Activated naive CD4-positive, alpha-beta T cell treated with anti-CD3 and anti-CD28 coated beads, Interleukin-2, amount 10 ng/mL, durations not matched to agents 7 days and 5 days (primary cell): Measurements from ENCODE around the gene COPS3.

Experiments
- CTCF ChIA-PET: fragments of 350-600 bp; sonication (Branson Sonifier 250); formaldehyde crosslinking; loops from one replicate; lab custom pipeline; 2021; ENCODE audit warnings: antibody characterized with exemption; lab: Charles Lee
- DNase-seq: peaks from one replicate; pipeline ENCODE4 v3.0.0-alpha.2; 2020
- H3K27ac Mint-ChIP-seq: one replicate; pipeline ENCODE4 v1.8.0; 2021; ENCODE audit warnings: mild to moderate bottlenecking, moderate library complexity, mixed read lengths
- H3K27me3 Mint-ChIP-seq: one replicate; pipeline ENCODE4 v1.8.0; 2021; ENCODE audit warnings: mild to moderate bottlenecking, mixed read lengths
- H3K36me3 Mint-ChIP-seq: one replicate; pipeline ENCODE4 v1.8.0; 2021; ENCODE audit warnings: mixed read lengths
- H3K4me1 Mint-ChIP-seq: one replicate; pipeline ENCODE4 v1.8.0; 2021; ENCODE audit warnings: mixed read lengths
- H3K4me3 Mint-ChIP-seq: one replicate; pipeline ENCODE4 v1.8.0; 2021; ENCODE audit warnings: mild to moderate bottlenecking, moderate library complexity, mixed read lengths
- H3K9me3 Mint-ChIP-seq: one replicate; pipeline ENCODE4 v1.8.0; 2021; ENCODE audit warnings: mixed read lengths

COPS3 gene

DNA sequence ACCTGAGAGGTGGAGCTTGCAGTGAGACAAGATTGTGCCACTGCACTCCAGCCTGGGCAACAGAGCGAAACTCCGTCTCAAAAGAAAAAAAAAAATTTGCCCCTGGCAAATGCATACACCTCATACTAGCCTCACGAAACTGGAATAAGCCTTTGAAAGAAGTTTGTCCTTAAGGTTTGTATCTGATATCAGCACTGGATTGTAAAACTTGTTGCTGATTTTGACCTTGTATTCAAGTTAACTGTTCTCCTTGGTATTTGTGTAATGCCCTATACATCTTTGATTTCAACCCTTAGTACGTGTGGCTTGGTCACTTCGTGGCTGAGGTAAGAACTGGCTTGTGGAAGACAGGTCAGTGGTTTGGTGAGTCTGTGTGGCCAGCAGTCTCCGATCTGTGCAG, 37.9 kb downstream of the COPS3 start:
- no peak overlapping the region for H3K27ac Mint-ChIP-seq

DNA sequence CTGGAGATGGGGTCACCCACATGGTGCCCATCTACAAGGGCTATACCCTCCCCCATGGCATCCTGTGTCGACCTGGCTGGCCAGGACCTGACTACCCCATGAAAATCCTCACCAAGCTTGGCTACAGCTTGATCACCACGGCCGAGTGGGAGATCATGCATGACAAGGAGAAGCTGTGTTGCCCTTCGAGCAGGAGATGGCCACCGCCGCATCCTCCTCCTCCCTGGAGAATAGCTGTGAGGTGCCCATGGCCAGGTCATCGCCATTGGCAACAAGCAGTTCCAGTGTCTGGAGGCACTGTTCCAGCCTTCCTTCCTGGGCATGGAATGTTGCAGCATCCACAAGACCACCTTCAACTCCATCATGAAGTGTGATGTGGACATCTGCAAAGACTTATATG, 38.8 kb downstream of the COPS3 start:
- Mint-ChIP-seq H3K4me3 (no peak overlapping the region), H3K4me1 (peaks cover 19% of the 10 kb centered on the region), H3K36me3 (peaks cover 15% of the 10 kb centered on the region), H3K27ac (no peak overlapping the region), H3K9me3 (no peaks in the 10 kb centered on the region), H3K27me3 (peaks cover 10% of the 10 kb centered on the region)
- CTCF ChIA-PET: no interaction called here
- no peak for DNase-seq

More for the DNA sequence above, 37.9 kb downstream of the COPS3 start:
- DNase-seq: no peak
- no peaks in the 10 kb centered on the region for H3K9me3 Mint-ChIP-seq
- H3K4me3 Mint-ChIP-seq: no peak overlapping the region
- peaks cover 23% of the 10 kb centered on the region for H3K36me3 Mint-ChIP-seq
- CTCF ChIA-PET: no interaction called here
- peaks cover 13% of the 10 kb centered on the region for H3K4me1 Mint-ChIP-seq
- H3K27me3 Mint-ChIP-seq: peaks cover 3% of the 10 kb centered on the region

DNA sequence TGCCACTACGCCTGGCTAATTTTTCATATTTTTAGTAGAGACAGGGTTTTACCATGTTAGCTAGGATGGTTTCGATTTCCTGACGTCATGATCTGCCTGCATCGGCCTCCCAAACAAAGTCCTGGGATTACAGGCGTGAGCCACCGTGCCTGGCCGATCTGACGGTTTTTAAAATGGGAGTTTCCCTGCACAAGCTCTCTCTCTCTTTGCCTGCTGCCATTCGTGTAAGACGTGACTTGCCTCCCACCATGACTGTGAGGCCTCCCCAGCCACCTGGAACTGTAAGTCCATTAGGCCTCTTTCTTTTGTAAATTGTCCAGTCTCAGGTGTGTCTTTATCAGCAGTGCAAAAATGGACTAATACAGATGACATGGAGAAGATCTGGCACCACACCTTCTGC, 39.4 kb downstream of the COPS3 start:
- Mint-ChIP-seq H3K27me3 (peaks cover 13% of the 10 kb centered on the region), H3K9me3 (no peaks in the 10 kb centered on the region), H3K4me3 (no peak overlapping the region), H3K27ac (no peak overlapping the region), H3K36me3 (peaks cover 9% of the 10 kb centered on the region), H3K4me1 (peaks cover 19% of the 10 kb centered on the region)
- CTCF ChIA-PET: no interaction called here
- no peak for DNase-seq

DNA sequence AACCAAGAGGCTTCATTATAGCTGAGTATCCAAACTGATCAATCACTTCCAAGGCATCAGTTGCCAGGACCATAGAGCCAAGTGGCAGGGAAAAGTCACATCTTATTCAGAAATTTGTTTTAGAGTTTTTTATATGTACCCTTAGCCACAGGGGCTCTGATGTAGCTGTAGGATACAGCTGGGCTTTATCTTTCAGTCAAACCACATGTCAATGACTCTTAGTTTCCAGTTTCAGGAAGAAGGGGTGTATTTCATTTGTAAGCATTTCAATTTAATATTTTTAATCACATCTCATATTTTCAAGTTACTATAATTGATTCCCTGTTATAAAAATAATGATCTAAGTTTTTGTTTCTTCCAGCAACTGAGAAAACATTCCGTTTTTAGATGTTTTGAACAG, 41.2 kb downstream of the COPS3 start:
- Mint-ChIP-seq H3K4me3 (no peak overlapping the region), H3K36me3 (peaks cover 10% of the 10 kb centered on the region), H3K4me1 (peaks cover 35% of the 10 kb centered on the region), H3K27ac (no peak overlapping the region), H3K27me3 (peaks cover 13% of the 10 kb centered on the region), H3K9me3 (no peaks in the 10 kb centered on the region)
- CTCF ChIA-PET: no interaction called here
- DNase-seq: no peak

DNA sequence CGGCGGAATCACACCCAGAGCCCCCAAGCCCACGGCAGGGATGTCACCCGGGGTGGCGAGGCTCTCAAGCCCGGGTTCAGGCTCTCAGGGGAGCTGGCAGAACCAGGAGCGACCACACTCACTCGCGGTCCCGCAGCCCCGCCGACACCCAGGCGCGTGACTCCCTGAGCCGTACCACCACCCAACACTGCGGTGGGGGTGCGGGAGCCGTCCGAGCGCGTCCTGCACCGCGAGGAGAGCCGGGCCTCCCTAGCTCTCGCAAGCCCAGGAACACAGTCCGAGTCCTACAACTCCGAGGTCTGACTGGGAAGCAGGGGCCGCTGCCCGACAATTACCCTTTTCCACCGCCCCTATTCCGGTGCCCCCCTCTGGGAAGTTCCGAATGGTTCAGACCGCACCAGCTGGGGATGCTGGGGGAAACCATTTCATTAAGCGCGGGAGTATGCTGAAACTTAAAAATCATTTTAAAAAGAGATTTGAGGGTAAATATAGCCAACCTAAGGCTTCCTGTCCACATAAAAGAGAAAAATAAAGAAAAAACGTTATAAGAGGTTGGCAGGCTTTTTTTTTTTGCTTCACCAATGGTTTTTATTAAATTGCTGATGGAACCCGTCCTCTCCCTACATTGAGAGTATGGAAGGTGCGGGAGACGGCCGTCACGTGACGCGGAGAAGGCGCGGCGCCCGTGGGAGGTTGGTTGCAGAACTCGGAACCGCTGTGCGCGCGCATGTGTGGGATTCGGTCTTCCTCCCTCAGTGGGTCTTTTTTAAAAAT, 43.8 kb downstream of the COPS3 start, which contains the start of gene FLCN:
Gene FLCN (minus strand): TSS at position 143 of the 774 bp plus-strand sequence. CDS start 9,031 bp downstream, outside the sequence.
- Mint-ChIP-seq H3K9me3 (no peaks in the 10 kb centered on the region), H3K27ac (peak within 1 kb of the TSS; percentile 94), H3K36me3 (peaks cover 13% of the 10 kb centered on the region), H3K4me1 (peaks cover 41% of the 10 kb centered on the region), H3K4me3 (peak within 1 kb of the TSS; percentile 91), H3K27me3 (peaks cover 13% of the 10 kb centered on the region)
- peak; percentile 93 for DNase-seq
- CTCF ChIA-PET: interaction anchor here (1.1 kb wide), 1 partner anchor 95 kb away, joined by 4 read pairs; no protein-coding TSS in a partner anchor

DNA sequence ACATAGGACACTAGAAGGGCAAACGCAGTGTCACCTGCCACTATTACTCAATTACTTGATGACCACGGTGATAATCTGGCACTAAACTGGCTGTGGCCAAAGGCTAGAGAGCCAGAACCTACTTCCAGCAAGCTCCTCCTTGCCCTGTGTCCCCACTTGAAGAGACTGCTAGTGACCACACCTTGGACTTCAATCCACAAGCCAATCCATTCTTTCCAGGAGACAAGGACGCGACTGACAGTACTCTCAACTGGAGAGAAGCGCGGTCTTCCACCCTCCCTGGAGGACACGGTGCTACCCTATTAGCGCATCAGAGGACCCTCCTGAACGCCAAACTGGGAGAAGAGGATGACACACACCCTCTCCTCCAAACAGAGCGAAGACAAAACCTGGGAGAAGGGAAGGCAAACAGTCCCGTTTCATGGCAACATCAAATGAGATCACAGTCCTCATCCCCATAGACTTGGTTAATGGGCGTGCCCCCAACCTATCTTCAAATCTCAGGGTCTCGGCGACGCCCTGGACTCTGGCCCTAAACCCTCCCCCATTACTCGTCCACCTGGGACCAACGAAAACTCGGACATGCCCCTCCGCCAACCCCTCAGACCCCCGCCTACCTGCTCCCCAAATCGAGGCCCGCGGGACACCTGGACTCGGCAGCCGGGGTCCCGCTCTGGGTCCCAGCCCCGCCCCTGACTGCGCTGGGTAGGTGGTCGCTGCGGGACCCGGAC, 44.6 kb downstream of the COPS3 start:
- H3K9me3 Mint-ChIP-seq: no peaks in the 10 kb centered on the region
- H3K4me1 Mint-ChIP-seq: peaks cover 47% of the 10 kb centered on the region
- peaks cover 13% of the 10 kb centered on the region for H3K27me3 Mint-ChIP-seq
- peak overlapping the region; percentile 94 for H3K27ac Mint-ChIP-seq
- H3K4me3 Mint-ChIP-seq: peak overlapping the region; percentile 91
- CTCF ChIA-PET: interaction anchor here (1.1 kb wide), 1 partner anchor 95 kb away, joined by 4 read pairs; no protein-coding TSS in a partner anchor
- DNase-seq: no peak
- H3K36me3 Mint-ChIP-seq: peaks cover 20% of the 10 kb centered on the region

DNA sequence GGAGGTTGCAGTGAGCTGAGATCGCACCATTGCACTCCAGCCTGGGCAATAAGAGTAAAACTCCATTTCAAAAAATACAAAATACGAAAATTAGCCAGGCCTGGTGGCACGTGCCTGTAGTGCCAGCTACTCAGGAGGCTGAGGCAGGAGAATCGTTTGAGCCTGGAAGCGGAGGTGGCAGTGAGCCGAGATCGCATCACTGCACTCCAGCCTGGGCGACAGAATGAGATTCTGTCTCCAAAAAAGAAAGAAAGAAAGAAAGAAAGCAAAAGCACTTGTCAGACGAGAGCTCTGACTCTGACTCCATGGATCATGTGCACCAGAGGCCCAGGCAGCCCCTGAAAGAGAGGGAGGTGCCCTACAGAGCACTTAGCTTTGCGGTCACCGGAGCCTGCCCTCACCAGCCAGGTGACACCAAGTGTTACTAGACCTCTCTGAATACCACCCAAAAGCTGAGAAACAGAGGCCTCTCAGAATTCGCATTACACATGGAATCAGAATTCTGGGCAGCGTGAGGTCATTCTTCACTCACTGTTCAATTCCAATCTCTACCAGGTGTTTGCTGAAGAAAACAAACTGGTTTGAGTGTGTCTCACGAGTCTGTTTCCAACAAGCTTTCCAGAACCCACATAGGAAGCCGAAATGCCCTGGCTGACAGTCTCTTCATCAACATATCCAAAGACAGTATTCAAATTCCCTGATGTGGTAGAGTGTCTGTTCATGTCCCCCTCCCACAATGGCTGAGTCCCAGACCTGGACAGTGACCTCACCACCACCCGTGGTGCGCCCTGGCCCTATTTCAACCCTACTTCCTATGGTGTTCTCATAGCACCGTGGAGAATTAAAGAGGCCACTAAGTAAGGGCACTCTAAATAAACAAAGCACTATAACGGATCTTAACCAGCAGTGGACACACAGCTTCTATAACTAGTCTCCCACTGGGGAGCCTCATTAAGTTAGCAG, 45.6 kb downstream of the COPS3 start:
- H3K27me3 Mint-ChIP-seq: peaks cover 13% of the 10 kb centered on the region
- CTCF ChIA-PET: interaction anchor here (0.9 to 1.1 kb wide), 2 partner anchors 15 to 93 kb away, joined by 3 read pairs; no protein-coding TSS in a partner anchor
- H3K4me3 Mint-ChIP-seq: peak overlapping the region; percentile 91
- peak overlapping the region; percentile 94 for H3K27ac Mint-ChIP-seq
- peaks cover 23% of the 10 kb centered on the region for H3K36me3 Mint-ChIP-seq
- no peaks in the 10 kb centered on the region for H3K9me3 Mint-ChIP-seq
- peaks cover 47% of the 10 kb centered on the region for H3K4me1 Mint-ChIP-seq
- DNase-seq: peak; percentile 38

DNA sequence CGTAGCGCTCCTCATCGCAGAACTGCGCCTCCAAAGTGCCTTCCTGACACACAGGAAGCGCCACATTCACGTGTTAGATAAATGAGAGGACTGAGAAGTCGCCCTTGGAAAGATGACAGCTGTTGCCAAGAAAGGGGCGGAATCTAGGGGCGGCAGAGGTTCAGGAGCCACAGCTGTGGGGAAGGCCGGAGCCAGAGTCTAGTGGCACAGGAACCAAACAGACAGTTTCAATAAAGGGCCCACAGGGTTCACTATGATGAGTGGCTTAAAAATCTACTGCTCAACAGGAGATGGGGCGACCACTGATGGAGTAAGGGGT, 48.8 kb downstream of the COPS3 start:
- no peak overlapping the region for H3K27ac Mint-ChIP-seq
- DNase-seq: no peak
- CTCF ChIA-PET: no interaction called here
- H3K4me3 Mint-ChIP-seq: no peak overlapping the region
- peaks cover 28% of the 10 kb centered on the region for H3K4me1 Mint-ChIP-seq
- peaks cover 46% of the 10 kb centered on the region for H3K36me3 Mint-ChIP-seq
- peaks cover 3% of the 10 kb centered on the region for H3K27me3 Mint-ChIP-seq
- no peaks in the 10 kb centered on the region for H3K9me3 Mint-ChIP-seq

DNA sequence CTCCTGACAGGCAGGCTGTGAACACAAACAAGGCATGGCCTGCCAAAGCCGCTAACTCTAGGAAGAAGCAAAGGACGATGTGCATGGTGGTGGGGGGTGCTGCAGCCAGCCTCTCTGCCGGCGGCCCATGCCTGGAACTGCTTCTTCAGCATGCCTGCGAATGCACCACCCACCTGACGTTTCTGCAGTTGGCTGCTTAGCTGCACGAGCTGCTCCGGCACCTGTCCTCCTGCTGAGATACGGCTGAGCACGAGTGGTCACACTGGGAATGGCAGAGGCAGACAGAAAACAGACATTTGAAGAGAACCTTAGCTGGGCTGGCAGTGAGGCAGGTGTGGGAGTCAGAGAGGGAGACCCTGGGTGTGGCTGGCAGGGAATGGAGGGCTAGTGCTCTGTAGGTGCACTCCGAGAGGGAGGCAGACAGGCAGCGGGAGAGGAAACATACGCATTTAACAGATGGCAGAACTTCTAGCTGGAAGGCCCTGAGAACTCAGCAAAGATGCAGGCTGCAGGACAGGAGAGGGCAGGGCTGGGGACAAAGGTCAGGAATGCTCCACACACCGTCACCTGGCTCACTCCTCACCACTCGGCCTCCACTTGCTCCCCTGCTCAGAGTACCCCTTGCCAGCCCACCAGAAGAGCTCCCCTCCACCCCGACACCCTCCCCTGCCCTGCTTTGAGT, 49.3 kb downstream of the COPS3 start:
- H3K27ac Mint-ChIP-seq: peak overlapping the region; percentile 67
- H3K9me3 Mint-ChIP-seq: no peaks in the 10 kb centered on the region
- CTCF ChIA-PET: no interaction called here
- peaks cover 48% of the 10 kb centered on the region for H3K36me3 Mint-ChIP-seq
- DNase-seq: no peak
- H3K4me3 Mint-ChIP-seq: no peak overlapping the region
- peaks cover 28% of the 10 kb centered on the region for H3K4me1 Mint-ChIP-seq
- no peaks in the 10 kb centered on the region for H3K27me3 Mint-ChIP-seq

DNA sequence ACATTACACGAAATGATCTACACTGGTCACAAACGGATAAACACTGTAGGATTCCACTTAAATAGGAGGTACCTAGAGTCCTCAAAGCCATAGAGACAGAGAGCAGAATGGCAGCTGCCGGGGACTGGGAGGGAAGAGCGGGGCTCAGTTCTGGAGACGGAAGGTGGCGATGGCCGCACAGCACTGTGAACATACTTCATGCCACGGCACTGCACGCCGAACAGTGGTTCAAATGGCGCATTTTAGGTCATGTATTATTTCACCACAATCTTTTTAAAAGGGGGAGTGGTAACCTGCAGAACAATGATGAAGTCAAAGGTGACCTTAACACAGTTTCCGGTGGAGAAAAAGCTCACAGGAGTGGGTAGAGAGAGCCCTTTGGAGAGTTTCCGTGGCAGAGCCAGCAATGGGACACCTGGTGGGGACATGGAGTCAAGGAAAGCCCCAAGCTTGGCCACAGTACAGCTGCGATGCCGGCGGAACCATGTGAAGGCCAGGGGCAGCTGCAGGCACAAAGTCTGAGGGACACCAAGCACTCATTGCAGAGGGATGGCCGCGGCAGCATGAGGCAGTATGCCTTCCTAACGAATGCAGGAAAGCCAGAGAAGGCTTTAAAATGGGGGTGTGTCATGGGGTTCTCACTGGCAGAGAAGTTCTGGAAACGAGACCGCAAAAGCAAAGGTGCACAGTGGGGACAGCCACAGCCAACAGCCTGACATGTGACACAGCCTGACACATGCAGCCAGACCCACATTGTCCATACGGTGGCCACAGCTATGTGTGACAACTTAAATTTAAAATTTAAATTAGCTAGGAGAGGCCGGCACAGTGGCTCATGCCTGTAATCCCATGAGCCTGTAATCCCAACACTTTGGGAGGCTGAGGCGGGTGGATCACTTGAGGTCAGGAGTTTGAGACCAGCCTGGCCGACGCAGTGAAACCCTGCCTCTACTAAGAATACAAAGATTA, 51.3 kb downstream of the COPS3 start:
- Mint-ChIP-seq H3K9me3 (no peaks in the 10 kb centered on the region), H3K27me3 (no peaks in the 10 kb centered on the region), H3K27ac (no peak overlapping the region), H3K36me3 (peaks cover 56% of the 10 kb centered on the region), H3K4me3 (no peak overlapping the region), H3K4me1 (peaks cover 12% of the 10 kb centered on the region)
- CTCF ChIA-PET: no interaction called here
- DNase-seq: no peak

DNA sequence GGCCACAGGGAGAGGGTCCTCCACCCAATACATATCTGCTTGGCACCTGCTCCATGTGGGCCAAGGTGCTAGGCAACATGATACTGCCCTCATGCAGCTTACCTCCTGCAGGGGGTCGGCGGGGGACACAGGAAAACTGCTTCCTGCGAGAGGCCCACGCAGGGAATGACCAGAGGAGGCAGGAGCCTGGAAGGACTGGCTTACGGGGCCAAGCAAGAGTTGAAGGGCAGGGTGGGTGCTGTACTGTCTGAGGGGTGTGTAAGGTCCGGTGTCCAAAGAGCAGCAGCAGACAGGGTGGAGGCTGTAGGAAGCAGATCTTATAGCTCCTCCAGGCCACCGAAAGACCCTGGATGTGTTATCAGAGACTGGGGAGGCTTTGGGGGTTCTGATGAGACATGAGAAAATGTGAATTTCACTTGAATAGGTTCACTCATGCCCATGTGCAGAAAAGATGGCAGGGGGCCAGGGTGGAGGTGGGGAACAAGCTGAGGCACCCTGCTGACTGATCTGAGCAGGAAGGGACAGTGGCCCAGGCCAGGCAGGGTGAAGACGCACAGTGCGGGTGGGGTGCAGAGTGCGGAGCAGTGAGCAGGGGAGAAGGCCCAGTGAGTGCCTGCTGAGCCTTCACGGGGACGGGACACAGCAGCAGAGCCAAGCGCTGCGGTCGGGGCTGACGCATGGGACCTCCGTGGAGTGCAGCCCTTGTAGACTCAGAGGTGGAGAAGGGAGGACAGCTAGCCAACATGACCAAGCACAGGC, 52.3 kb downstream of the COPS3 start:
- H3K4me1 Mint-ChIP-seq: peaks cover 8% of the 10 kb centered on the region
- peaks cover 62% of the 10 kb centered on the region for H3K36me3 Mint-ChIP-seq
- H3K27ac Mint-ChIP-seq: peak overlapping the region; percentile 67
- no peak overlapping the region for H3K4me3 Mint-ChIP-seq
- CTCF ChIA-PET: no interaction called here
- H3K9me3 Mint-ChIP-seq: no peaks in the 10 kb centered on the region
- H3K27me3 Mint-ChIP-seq: no peaks in the 10 kb centered on the region
- DNase-seq: no peak
